Measurements from ENCODE around the gene EIF3K.

Gene EIF3K

DNA sequence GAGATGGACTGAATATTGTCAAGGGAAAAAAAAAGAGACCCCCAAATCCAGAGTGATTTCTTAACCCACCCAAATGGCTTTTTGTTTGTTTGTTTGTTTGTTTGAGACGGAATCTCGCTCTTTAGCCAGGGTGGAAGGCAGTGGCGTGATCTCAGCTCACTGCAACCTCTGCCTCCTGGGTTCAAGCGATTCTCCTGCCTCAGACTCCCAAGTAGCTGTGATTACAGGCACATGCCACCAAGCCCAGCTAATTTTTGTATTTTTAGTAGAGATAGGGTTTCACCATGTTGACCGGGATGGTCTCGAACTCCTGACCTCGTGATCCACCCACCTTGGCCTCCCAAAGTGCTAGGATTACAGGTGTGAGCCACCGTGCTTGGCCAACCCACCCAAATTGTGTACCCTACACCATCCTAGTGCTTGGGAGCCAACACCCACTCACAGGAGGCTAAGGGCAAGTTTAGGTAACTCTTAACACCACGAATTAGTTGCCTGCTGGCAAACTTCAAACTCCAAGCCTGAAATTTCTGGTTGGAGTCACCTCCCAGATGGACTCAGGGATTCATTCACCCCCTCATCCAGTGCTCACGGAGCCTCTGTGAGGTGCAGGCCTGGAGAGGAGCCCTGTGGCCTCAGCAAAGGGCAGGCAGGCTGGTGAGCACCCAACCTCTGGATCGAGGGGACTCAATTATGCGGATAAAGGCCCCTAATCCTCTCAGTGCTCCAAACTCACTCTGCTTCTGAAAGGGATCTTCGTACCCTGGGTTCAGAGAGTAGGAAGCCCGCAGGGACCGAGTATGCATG lies 66.1 kb downstream of the EIF3K start:
- DNase-seq (ENCODE audit: low spot score) = no peak

DNA sequence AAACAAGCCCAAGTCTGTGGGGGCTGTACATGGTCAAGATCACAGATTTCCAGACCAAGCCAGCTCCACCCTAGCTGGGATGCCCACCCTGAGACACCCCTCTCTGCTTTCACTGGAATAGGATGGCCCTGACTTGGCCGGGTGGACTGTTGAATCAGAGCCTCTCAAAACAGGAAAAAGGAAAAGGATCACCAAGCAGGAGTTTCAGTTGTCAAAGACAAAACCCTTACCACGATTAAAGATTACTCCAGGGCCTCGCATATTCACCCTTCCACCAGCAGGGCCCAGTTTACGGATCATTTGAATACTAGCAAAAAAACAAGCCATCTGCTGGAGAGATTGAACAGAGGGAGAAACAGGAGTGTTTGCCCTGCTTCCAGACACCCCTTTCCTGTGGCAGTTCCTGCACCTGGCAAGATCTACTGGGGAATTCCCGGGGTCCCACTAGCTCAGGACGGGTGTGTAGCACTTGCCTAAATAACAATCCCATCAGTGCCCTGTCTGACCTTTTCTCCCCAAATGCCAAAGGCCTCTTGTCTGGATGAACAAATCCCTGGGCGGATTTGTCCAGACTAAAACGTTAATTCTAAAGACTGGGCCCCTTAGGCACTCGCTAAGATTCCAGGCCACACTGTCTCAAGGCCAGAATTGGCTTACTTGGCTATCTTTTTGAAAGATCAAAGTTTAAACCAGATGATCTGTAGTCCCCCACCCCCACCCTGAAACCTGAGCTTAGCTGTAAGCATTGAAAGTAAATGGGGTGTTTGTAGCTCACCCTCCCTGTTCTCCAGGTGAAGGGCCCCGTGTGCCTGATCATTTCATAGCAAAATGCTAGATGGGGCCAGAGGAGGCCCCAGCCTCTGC lies 66.9 kb downstream of the EIF3K start:
- DNase-seq (ENCODE audit: low spot score) = peak; percentile 41

DNA sequence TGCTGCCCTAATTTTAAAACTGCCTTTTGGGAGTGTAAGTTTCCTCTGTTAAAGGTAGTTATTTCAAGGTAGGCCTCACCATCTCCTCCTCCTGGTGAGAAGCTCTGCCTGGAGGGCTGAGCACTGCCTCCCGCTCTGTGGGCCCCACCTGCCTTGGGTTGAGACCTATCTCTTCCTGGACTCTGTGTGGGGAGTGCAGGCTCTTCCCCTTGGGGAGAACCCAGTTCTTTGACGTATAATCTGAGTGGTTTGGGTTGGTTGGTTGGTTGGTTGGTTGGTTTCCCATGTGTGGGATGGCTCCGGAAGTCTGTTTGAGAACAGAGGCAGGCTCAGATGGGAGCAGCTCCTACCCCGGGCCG lies 67.5 kb downstream of the EIF3K start:
- DNase-seq (ENCODE audit: low spot score) = no peak

All from cerebellar cortex (tissue), 1 donor.